RKO (cell line): ENCODE results near the gene ZBTB34.

Source experiments
- DNase-seq: peaks from one replicate; pipeline ENCODE4 v3.0.0-alpha.2; 2016; ENCODE audit warnings: low spot score

ZBTB34 gene

GRCh38 chr9:126844085-126844484 is 16.4 kb upstream of the ZBTB34 start:
- peak; percentile 67 for DNase-seq

DNA sequence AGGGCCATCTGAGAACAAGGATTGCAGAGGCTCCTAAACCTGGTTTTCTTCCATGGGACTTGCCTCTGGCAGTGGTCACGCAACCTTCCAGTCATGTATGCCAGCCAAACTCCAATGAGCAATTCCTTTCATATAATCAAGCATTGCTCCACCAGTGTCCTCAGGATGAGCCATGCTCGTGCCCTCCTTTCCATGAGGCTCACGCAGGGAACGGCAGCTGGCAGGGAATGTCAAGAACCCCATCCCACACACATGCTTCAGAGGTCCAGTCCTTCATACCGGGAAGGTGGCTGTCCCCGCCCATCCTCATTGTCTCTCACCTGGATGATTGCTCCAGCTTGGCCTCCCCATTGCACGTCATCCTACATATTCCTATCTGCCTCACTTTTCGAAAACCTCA is 13.4 kb upstream of the ZBTB34 start:
- no peak for DNase-seq

GRCh38 chr9:126849591-126850225 is 10.7 kb upstream of the ZBTB34 start:
- DNase-seq = no peak

GRCh38 chr9:126851286-126851880 is 9.1 kb upstream of the ZBTB34 start:
- no peak for DNase-seq

DNA sequence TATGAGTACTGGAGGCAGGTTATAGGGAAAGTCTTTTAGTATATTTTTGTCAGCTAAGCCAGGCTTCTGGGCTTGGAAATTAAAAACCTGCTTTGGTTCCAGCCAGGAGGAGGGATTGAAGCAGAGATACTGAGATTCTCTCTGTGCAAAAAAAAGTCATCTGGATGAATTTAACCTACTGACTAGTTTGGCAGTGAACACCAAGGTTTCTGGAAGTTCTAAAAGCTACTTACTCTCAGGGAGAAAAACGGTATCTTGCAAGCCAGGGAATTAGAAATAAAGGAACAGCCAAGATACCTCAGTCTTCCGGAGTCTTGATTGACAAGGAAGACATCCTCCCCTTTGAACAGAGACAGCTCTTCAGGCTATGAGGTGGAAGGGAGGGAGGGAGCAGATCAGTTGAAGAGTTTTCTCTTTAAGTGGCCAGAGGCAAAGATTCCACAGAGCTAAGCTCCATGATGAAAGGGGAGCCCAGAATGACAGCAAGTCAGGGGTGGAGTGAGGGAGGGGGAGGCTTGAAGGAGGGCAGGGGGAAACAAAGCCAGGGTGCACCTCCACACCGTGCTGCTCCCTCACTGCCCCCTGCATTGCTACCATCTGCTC is 8.3 kb upstream of the ZBTB34 start:
- no peak for DNase-seq

- DNase-seq = peak; percentile 53
Observed at GRCh38 chr9:126853667-126854066, 6.8 kb upstream of the ZBTB34 start.

DNA sequence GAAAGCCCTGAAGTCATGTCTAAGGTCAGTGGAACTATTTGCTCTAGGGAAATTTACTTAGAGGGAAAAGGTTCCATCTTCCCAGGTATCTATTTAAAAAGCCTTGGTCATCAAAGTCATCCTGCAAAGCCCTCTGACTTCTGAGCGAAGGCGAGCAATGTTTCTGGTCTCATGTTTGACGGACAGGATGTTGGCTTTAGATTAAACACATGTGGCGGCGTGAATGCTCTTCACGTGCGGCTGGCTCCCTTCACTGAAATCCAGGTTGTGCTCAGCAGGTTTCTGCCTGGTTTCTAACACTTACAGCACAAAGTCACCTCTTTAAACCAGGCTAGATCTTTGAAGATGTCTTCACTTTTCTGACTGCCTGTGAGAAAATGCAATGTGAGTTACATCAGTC is 5.7 kb upstream of the ZBTB34 start:
- no peak for DNase-seq

DNA sequence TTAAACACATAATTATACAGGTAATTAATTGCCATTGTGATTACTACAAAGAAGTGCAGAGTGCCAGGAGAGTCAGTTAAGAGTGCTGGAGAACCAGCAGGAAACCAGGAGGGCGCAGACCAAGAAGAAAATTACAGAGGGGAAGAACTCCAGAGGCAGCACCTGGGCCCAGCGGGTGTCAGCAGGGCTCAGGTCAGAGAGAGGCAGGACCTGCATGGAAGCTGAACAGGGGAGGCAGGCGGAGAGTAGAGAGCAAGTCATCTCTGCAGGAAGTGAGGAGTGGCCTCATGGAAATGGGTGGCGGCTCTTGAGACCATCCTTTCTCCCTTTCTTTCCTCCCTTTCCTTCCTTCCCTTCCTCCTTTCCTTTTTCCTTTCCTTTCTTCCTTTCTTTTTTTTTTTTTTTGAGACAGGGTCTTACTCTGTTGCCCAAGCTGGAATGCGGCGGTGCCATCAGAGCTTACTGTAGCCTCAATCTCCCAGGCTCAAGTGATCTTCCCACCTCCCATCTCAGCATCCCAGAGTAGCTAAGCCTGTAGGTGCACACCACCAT is 4.0 kb upstream of the ZBTB34 start:
- no peak for DNase-seq

DNA sequence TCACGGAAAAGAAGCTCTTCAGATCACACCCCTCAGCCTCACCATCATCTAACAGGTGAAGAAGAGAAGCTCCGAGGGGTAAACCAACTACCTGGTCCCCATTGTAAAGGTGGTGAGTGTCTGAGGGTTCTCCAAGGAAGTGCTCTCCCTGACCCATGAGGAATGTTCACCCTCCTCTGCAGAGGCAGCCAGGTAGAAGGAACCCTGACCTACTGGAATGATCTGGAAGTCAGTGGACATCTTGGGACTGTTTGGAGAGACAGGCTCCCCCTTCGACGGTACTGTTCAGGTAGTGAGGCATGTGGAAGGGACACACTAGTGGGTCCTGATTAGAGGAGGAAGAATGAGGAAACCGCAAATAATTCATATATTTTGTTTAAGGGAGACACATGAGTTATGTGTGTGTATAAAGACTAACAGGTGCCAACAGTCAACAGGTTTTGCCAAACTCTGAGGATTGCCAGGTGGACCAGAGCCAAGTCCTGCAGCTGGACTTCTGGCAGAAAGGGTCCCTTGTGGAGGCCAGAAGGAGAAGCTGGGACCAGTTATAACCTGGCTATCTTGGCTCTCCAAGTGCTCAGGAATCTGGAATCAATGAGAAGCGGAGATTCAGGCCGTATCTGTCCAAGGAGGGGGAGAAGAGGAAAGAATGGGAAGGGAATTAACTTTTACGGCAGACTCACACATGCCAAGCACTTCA is 3.0 kb upstream of the ZBTB34 start:
- no peak for DNase-seq

DNA sequence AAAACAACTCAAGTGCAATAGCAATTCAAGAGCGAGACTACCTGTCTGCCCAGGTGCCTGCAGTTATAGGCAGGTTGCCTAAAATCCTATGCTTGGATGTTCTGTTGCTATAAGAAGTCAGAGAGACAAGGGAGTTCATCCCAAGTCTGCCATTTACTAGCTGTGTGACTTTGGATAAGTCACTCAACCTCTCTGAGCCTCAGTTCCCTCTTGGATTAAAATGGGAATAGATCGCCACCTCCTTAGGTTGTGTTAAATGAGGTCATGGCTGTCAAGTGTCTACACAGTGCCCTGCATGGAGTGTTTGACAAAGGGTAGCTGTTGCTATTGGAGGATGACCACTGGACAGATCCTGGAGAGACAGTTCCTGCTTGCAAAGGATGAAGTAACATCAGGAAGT is 1.3 kb upstream of the ZBTB34 start:
- no peak for DNase-seq

- DNase-seq = peak; percentile 64
Observed at GRCh38 chr9:126860757-126861466, 473 bp downstream of the ZBTB34 start.

DNA sequence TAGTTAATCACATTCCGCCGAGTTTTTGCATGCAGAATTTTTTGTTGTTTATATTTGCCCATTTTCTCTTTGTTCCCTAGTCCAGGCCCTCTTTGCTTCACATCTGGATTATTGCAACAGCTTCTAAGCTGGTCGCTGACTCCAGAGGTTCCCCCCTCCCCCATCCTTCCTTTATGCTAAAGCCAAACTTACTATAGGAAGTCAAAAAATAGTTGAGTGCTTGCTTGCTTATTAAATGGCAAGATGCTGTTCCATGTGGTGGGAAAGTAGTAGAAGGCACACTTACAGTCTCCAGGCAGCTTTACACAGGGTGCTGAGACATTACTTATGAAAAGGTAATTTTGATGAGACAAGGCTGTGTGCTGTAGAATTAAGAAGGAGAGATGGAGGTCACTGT is 1.3 kb downstream of the ZBTB34 start:
- DNase-seq = peak; percentile 71

- DNase-seq = no peak
Observed at GRCh38 chr9:126862104-126862761, 1.8 kb downstream of the ZBTB34 start.

GRCh38 chr9:126864771-126865170 is 4.3 kb downstream of the ZBTB34 start:
- no peak for DNase-seq

GRCh38 chr9:126869368-126869767 is 8.9 kb downstream of the ZBTB34 start:
- DNase-seq = no peak

- no peak for DNase-seq
Observed at GRCh38 chr9:126872516-126872915, 12.1 kb downstream of the ZBTB34 start.

DNA sequence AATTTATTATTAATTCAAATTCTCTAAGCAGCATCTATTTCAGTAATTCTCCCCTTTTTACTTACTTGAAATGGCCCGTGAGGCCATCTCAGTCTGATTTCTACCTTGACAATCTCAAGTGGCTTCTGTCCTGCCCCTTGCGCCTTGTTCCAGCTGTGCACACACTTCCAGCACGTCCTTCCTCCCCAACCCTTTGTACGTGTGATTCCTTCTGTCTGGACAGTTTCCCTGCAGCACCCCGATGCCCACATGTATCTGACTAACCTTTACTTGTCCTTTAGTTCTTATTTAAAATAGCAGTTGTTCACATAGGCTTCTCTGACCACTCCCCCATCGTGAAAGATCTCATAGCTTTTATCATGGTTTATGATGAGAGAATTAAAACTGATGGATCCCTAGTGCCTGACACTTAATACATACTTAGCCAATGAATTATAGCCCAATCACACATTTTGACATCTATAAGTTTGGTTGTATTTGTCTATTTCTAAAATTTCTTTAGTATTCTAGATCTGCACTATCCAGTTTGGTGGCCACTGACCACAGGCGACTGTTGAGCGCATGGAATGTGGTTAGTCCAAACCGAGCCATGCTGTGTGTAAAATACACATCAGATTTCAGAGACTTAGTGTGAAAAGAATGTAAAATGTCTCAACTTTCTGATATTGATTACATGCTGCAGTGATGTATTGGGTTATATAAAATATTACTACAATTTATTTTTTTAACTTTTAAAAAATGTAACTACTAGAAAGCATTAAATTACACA is 14.3 kb downstream of the ZBTB34 start:
- no peak for DNase-seq

DNA sequence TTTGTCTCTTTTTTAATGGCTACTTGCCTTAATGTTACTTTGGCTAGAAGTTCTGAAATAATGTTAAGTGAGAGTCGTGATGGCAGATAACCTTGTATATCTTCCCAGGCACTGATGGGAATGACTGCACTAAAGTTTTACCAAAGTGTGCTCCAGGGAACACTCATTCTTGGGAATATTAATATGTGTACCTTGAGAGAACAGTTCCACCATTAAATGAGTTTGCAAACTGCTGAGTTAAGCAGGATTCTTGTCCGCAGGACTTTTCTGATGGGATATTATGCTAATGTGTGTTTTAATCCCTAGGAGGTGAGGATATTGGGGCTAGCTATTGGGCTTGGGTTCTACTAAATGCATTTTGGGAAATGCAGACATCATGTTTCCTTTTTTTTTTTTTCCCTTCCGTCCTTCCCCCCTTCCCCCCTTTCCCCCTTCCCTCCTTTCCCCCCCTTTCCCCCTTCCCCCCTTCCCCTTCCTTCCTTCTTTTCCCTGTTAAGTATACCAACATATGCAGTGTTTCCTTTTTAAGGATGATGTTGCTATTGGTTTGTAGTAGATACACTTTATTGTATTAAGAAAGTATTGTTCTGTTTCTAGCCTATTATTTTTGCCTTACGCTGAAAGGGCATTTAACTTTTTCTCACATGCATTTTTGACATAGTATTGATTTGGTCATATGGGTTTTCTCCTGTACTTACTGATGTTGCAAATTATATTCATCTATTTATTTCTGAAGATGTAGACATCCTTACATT is 15.5 kb downstream of the ZBTB34 start:
- DNase-seq = no peak

- DNase-seq = no peak
Observed at GRCh38 chr9:126876531-126876930, 16.1 kb downstream of the ZBTB34 start.

DNA sequence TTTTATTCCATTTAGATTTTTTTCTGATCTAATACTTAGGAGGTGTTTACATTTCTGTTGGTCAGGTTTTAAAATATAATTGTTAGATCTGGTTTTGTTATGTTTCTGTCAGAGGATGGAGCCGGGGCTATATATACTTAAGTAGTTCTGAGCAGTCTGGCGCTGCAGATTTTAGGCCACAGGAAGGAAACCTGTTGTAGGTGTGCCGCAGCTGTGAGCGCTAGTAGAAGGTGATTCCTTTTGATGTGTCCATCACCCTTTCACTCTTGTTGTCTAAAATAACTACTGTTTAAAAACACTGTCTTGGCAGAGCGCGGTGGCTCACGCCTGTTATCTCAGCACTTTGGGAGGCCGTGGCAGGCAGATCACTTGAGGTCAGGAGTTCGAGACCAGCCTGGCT is 17.0 kb downstream of the ZBTB34 start:
- DNase-seq = no peak
